Activated naive CD4-positive, alpha-beta T cell treated with anti-CD3 and anti-CD28 coated beads, Interleukin-2, amount 50 U/mL, for 72 hours (primary cell): Measurements from ENCODE around the gene ADARB2. TPM values are rescaled to one million over a fixed set of nuclear protein-coding genes. Genes with fewer than 3 reads are reported as not detected.

ENCODE experiments used
- ATAC-seq, 2 donors: fragments of 150-1000 bp; cut with Tn5 transposase; 2 replicates each; pipeline ENCODE4 v1.10.0; 2021; ENCODE audit warnings: mild to moderate bottlenecking in 2 of 2, moderate library complexity in 2 of 2
- DNase-seq, 2 donors: peaks; one replicate each; pipeline ENCODE4 v3.0.0; 2021 to 2022; ENCODE audit warnings: low spot score in 2 of 2
- H3K27ac Mint-ChIP-seq, 2 donors: one replicate each; pipeline ENCODE4 v1.8.0; 2022; ENCODE audit warnings: mild to moderate bottlenecking in 2 of 2, mixed read lengths in 2 of 2
- H3K36me3 Mint-ChIP-seq, 2 donors: one replicate each; pipeline ENCODE4 v1.8.0; 2022; ENCODE audit warnings: mixed read lengths in 2 of 2
- H3K9me3 Mint-ChIP-seq, 2 donors: one replicate each; pipeline ENCODE4 v1.8.0; 2022; ENCODE audit warnings: mixed read lengths in 2 of 2
- total RNA-seq, 2 donors: library from RNA; stranded (reverse); gene quantifications; one replicate each; pipeline ENCODE4 v1.2.3, GENCODE V29; 2022

The ADARB2 gene
- total RNA-seq, 2 donors from 2014 or later = 0.27 TPM; not detected in 1

DNA sequence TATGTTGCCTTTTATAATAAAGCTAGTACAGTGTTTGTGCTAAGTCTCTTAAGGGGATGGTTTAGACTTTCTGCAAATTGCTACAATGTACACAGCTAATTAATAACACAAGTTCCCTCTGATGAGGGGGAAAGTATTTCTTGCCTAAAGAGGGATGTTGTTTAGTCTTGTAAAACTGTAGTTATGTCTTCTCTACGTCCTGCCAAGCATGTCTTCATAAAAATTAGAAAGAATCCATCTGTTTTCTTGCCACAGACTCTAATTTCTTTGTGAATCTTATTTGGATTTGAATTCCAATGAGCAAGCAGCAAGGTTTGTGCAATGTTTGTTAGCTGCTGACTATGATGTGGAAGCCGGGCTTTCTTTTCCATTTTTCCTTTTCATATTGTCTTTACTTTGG, 28.2 kb downstream of the ADARB2 start:
- Mint-ChIP-seq H3K27ac (no peak overlapping the region), H3K36me3 (peaks cover 9 to 15% of the 10 kb centered on the region in 2 donors), H3K9me3 (peaks cover 9 to 14% of the 10 kb centered on the region in 2 donors)
- DNase-seq (no peak), ATAC-seq (no peak)

DNA sequence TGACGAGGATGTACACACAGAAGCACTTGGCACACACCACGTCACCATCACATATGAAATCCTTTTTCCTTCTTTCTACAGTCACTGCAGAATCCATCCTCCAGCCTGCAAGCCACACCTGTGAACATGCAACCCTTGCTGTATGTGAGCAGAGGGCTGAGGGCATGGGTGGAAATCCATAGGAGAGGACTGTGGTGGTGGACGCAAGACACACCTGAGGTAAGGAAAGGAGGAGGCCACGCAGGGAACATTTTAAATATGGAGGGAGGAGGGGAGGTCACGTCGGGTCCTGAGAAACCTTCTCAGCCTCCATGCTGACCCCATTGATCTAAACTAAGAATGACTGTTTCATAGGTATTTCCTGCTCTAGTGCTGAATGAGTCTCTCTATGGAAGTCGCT, 28.6 kb downstream of the ADARB2 start:
- Mint-ChIP-seq H3K9me3 (peaks cover 9 to 14% of the 10 kb centered on the region in 2 donors), H3K36me3 (peaks cover 9 to 15% of the 10 kb centered on the region in 2 donors), H3K27ac (no peak overlapping the region)
- ATAC-seq (no peak), DNase-seq (no peak)

DNA sequence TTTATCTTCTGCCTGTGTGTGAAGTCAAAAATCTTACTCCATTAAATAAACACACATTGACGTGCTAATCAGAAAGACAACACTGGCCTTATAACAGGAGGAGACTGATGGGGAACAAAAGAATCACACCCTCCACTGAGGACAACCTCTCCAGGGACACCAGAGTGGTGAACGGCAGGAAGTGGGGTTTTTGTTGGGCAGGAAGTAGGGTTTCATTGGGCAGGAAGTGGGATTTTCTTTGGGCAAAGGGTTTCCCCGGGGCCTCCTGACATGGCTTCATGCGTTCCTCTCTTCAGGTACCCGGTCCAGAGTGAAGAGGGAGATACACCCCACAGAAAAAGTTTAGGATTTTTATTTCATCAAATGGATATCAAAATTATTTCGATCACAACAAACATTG, 30.6 kb downstream of the ADARB2 start:
- DNase-seq = no peak
- H3K36me3 Mint-ChIP-seq = peaks cover 17 to 26% of the 10 kb centered on the region in 2 donors
- peak in 1 of 2 donors; percentile 63 for ATAC-seq
- H3K9me3 Mint-ChIP-seq = peaks cover 23 to 28% of the 10 kb centered on the region in 2 donors
- no peak overlapping the region for H3K27ac Mint-ChIP-seq

DNA sequence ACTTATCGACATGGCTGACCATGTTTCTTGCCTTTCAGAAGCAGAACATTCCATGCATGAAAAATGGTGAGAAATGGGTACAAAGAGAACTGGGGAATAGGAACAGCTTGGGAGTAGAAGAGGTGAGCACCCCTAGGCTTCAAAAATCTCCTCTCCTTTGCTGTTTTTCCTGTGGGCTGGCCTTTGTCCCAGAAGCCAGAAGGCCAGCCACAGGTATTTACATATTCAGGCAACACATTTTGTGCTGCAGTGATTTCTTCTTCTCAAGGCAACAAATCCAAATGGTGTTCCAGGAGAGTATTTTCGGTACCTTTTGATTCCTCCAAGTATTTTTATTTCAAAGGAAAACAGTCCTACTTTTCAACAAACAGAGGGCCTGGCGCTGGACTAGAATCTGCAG, 31.1 kb downstream of the ADARB2 start:
- Mint-ChIP-seq H3K9me3 (peaks cover 25 to 30% of the 10 kb centered on the region in 2 donors), H3K27ac (no peak overlapping the region), H3K36me3 (peaks cover 17 to 29% of the 10 kb centered on the region in 2 donors)
- ATAC-seq (no peak), DNase-seq (no peak)

DNA sequence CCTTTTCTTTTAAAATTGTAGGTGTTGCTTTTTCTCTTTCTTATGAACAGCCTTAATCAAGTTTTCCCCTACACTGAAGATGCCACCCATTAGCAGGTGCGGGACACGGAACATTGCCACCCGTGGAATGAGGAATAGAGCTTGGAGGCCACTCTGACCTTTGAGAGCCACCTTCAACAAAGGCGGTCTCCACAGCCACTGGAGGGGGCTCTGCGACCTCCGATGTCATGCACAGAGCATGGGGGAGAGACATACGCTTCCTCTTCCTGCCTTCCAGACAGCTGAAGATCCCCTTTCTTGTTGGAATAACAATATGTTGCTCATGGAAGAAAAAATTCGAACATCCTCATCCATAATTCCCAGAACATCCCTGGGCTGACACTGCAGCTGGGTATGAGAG, 39.1 kb downstream of the ADARB2 start:
- H3K9me3 Mint-ChIP-seq = peaks cover 17 to 22% of the 10 kb centered on the region in 2 donors

DNA sequence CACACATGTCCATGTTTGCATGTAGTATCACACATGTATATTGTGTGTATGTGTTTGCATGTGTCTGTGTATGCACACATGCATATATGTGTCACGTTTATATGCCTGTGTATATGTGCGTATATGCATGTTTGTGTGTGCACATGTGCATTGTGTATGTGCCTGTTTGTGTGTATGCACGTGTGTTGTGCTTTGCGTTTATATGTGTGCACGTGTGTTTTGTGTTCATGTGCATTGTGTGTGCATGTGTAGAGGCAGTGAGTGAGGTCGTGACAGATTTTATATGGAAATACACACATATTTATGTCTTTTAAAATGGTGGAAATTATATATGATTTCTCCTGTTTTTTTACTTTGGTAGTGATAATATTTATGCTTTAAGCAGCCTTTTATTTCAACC, 41.2 kb downstream of the ADARB2 start:
- Mint-ChIP-seq H3K36me3 (no peaks in the 10 kb centered on the region), H3K9me3 (peaks cover 4 to 9% of the 10 kb centered on the region in 2 donors), H3K27ac (no peak overlapping the region)
- ATAC-seq (no peak), DNase-seq (no peak)

More for the DNA sequence above, 39.1 kb downstream of the ADARB2 start:
- ATAC-seq = no peak
- DNase-seq = no peak
- H3K27ac Mint-ChIP-seq = no peak overlapping the region
- peaks cover 7 to 14% of the 10 kb centered on the region in 2 donors for H3K36me3 Mint-ChIP-seq

DNA sequence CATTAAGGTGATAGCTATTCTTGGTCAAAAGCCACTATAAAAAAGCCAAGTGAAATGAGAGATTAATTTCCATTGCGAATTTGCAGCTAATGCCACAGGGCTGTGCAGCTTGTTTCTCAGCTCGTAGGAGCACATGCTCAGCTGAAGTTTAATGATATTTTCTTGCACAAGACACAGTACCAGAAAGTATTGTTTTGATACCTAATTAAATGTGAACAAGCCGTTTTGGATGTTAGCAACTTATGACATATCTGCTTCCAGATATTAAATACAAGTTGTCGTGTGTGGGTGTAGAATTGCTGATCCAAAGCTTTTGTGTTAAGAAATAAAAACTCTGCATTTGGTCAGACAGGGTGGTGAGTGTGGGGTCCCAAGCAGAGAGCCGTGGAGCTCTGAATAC, 47.2 kb downstream of the ADARB2 start:
- no peaks in the 10 kb centered on the region for H3K9me3 Mint-ChIP-seq
- ATAC-seq (no peak), DNase-seq (no peak)
- no peak overlapping the region for H3K27ac Mint-ChIP-seq
- no peaks in the 10 kb centered on the region for H3K36me3 Mint-ChIP-seq

DNA sequence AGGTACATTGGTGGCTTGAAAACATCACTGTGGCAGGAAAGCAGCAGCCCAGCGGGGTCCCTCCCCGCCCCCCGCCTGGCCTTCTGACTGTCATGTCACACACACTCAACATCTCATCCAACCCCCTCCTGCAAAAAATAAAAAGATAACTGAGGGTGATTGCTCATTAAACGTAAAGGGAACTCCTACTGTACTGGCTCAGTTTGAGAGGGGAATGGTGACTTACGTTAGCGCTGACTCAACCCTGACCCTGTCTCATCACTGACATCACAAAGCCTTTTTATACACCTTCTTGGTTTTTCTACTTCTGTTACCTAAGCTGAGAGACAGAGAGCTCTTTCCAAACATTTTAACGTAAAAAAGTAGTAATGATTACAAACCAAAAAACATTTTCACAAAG, 48.8 kb downstream of the ADARB2 start:
- ATAC-seq (no peak), DNase-seq (no peak)
- H3K27ac Mint-ChIP-seq = no peak overlapping the region
- no peaks in the 10 kb centered on the region for H3K9me3 Mint-ChIP-seq
- H3K36me3 Mint-ChIP-seq = no peaks in the 10 kb centered on the region

DNA sequence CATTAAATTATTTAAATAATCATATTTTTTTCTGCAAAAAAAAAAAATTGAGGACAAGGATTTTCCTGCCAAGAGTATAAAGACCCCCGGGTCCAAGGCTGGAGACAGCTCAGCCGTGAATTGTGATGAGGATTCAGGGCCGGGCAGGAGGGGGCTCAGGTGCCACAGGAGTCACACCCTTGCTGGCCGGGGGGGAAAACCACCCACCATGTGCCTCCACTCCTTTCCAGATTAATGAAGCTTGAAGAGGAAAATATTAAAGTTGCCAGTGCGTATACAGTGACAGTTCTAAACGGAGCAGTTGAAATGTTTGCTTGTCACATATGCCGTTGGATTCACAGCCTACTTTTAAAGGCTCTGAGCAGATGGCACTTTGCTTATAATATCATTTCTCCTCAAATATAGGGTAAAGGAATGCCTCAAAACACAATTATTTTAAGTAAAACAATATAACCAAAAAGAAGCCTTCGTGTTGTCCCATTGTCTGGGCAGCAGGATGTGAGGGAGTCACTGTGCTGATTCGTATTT, 49.6 kb downstream of the ADARB2 start:
- DNase-seq (peak in 1 of 2 donors; percentile 13), ATAC-seq (no peak)
- Mint-ChIP-seq H3K9me3 (no peaks in the 10 kb centered on the region), H3K27ac (no peak overlapping the region), H3K36me3 (no peaks in the 10 kb centered on the region)

DNA sequence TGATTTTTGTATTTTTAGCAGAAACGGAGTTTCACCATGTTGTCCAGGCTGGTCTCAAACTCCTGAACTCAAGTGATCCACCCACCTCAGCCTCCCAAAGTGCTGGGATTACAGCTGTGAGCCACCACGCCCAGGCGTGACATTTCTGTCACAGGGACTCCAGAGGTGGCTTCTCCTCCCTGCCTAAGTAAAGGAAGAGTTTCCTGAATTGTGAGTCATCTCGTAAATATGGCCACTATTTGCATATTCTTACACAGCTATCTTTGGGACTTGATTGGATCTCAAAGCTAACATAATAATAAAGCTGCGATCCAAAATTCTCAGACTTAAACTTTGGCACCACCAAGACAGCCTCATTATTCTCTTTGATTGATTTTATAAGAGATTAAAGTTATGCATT, 50.1 kb downstream of the ADARB2 start:
- Mint-ChIP-seq H3K27ac (no peak overlapping the region), H3K36me3 (no peaks in the 10 kb centered on the region), H3K9me3 (no peaks in the 10 kb centered on the region)
- no peak for DNase-seq
- no peak for ATAC-seq

DNA sequence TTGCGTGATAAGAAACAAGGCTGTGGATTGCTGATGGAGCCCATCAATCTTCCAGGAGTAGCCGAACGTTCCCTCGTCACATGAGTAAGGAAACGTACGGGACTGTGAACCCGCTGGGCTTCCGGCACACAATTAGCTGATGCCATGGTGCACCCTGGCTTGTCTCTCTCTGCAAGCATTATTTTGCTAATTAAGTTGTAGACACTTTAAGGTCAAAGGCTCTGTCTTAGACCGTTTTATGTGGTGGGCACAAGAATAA, 50.9 kb downstream of the ADARB2 start:
- Mint-ChIP-seq H3K9me3 (no peaks in the 10 kb centered on the region), H3K36me3 (no peaks in the 10 kb centered on the region), H3K27ac (no peak overlapping the region)

DNA sequence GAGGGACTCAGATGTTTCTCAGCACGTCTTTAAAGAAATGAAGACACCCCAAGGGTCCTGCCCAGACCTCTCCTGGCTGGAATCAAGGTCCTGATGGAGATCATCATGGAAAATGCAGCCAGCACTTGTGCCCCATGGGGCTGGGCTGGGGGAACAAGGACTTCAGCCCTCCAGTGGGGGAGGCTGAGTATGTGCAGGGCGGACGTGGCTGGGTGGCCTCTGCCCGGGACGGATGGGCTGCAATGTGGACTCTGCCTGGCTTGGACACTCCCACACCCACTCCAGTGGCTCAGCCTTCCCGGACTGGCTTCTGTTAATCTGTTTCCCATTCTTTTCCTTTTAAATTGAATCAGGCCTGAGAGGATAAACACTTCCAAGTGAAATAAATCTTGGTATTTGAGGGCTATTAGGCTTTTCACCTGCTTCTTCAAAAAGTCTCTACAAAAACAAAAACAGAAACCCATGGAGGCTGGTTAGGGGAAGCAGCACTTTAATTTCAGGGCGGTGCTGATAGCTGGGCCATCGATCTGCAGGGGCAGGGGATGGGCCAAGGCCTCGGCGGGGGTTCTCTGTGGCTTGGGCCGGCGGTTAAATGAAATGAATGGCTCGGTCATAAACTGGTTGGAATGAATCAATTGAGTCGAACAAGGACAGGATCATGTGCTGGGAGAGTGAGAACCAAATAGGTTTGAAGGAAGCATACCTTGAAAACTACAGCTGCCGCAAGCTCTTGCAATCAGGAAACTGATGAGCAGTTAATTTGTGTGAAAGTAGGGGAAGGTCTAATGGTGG, 51.4 kb downstream of the ADARB2 start:
- Mint-ChIP-seq H3K27ac (no peak overlapping the region), H3K9me3 (no peaks in the 10 kb centered on the region)

More for the DNA sequence above, 50.9 kb downstream of the ADARB2 start:
- ATAC-seq (no peak), DNase-seq (no peak)

DNA sequence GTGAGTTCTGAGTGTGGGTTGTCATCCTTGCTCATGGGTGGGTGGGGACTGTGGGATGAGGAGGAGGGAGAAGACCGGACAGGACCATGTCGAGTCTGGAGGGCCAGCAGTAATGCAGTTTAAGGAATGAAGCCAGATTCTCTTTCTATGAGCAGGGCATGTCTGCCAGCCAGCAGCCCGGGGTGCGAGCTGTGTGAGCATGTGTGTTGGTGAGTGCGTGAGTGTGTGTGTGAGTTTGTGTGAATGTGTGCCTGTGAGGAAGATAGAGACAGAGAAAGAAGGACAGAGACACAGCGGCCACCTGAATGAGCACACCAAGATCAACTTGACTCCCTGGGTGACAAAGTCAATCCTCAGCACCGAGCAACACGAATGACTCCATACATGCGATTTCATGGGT, 52.3 kb downstream of the ADARB2 start:
- H3K36me3 Mint-ChIP-seq = no peaks in the 10 kb centered on the region
- no peaks in the 10 kb centered on the region for H3K9me3 Mint-ChIP-seq
- no peak overlapping the region for H3K27ac Mint-ChIP-seq
- ATAC-seq = no peak
- DNase-seq = no peak

More for the DNA sequence above, 51.4 kb downstream of the ADARB2 start:
- DNase-seq (peak in 1 of 2 donors; percentile 14), ATAC-seq (no peak)
- H3K36me3 Mint-ChIP-seq = no peaks in the 10 kb centered on the region

DNA sequence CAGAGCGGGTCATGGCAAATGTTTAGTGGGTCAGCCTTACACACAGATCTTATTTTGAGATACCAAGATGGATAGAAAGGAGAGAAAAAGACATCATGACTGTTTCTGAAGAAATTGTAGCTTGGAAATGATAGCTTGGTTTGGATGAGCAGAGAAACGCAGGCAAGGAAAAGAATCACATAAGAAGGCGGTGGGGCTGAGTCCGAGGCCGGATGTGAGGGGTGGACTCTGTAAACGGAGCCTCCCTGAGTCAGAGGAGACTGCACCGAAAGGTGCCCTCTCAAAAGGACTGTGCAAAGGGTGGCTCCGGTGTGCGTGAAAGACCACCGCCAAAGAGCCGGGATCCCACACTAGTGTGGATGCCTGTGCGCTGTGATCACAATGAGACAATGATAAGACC, 53.7 kb downstream of the ADARB2 start:
- no peaks in the 10 kb centered on the region for H3K9me3 Mint-ChIP-seq
- H3K36me3 Mint-ChIP-seq = no peaks in the 10 kb centered on the region
- ATAC-seq (no peak), DNase-seq (no peak)
- H3K27ac Mint-ChIP-seq = no peak overlapping the region

DNA sequence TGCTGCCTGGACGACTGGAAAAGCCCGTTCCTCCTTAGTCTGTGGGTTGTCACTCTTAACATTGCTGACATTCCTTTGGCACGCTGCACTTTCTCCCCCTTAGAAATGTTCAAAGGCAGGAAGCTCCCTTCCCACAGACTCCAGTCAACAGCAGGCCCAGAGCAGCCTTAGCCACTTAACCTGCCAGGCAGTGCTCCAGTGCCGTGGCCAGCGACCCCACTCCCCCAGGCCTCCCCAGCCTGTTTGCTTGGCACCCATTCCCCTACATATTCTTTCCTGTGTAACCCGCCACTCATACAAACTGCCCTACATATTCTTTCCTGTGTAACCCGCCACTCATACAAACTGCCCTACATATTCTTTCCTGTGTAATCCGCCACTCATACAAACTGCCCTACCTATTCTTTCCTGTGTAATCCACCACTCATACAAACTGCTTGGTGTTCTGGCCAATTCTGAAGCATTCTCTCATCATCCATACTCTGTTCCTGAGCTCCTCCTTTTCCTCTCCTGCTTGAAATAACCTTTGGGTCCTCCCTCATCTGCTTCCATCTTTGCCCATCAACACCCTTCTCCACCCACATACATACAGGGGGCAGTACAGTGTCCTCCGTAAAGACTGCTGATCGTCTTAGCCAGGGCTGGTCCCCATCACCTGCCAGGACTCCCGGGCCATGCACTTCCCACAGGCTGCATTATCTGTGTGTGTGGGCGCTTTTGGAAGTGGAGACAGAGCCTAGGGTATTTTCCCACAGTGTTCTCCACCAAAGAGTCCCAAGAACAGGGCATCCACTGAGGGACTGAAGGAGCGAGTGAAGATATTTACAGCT, 57.3 kb downstream of the ADARB2 start:
- no peak for DNase-seq
- ATAC-seq = no peak
- no peaks in the 10 kb centered on the region for H3K9me3 Mint-ChIP-seq
- no peaks in the 10 kb centered on the region for H3K36me3 Mint-ChIP-seq
- no peak overlapping the region for H3K27ac Mint-ChIP-seq

DNA sequence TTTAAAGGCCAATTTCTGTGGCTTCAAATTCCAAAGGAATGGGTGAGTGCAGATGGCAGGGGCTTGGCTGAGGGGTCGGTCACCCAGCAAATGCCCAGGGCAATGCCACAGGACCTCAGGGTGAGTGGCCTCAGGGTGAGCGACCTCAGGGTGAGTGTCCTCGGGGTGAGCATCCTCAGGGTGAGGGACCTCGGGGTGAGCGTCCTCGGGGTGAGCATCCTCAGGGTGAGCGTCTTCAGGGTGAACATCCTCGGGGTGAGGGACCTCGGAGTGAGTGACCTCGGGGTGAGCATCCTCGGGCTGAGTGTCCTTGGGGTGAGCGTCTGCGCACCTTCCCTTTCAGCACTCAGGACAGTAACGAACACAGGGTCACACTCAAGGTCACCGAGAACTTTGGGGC, 59.2 kb downstream of the ADARB2 start:
- DNase-seq (no peak), ATAC-seq (no peak)
- H3K36me3 Mint-ChIP-seq = no peaks in the 10 kb centered on the region
- no peaks in the 10 kb centered on the region for H3K9me3 Mint-ChIP-seq
- no peak overlapping the region for H3K27ac Mint-ChIP-seq

DNA sequence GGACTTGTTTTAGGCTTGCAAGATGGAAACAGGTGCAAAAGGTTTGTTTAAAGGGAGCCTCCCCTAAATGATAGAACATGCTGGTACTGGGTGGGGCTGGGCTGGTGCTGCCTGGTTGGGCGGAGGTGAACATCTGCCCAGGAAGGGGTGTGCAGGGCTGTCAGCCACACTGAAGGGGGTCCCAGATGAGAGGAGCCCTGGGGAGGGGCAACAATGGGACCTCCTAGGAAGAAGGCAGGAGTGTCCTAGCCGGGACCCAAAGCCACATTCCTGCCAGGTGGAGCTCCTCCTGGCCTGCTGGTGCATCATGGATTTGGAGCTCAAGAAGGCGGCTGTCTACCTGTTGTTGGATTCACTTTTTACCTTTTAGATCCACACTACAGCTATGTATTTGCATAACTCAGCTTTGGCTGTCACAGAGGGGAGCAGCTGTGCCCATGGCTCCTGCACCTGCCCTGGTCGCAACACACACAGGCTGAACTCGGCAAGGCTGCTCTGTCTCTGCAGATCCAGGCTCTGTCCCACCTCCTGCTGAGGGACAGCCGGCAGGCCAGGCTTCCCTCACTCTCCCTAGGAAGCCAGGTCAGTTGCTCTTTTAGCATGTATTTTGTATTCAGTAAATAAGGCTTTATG, 59.9 kb downstream of the ADARB2 start:
- H3K9me3 Mint-ChIP-seq = no peaks in the 10 kb centered on the region
- no peak for ATAC-seq
- DNase-seq = no peak
- no peak overlapping the region for H3K27ac Mint-ChIP-seq
- H3K36me3 Mint-ChIP-seq = no peaks in the 10 kb centered on the region
